ENCODE data around the gene HAUS3.
A peak's percentile ranks its signal among the peaks of the same experiment; 100 is the strongest.

GRCh38 chr4:2262145-2262943 is 20.4 kb upstream of the HAUS3 start:
- TF ChIP-seq JUND (IDR thresholded peaks at IDR 0.05; ENCODE audit: low read depth, low read length) (no peak), YY1 (IDR thresholded peaks at IDR 0.05; ENCODE audit: low read depth, low read length) (peak; percentile 59; the same call in 1 of the 2 replicates), EZH2 (IDR thresholded peaks at IDR 0.05; ENCODE audit: borderline replicate concordance, control insufficient read depth, low read depth, low read length) (no peak), TAF1 (IDR thresholded peaks at IDR 0.05; ENCODE audit: borderline replicate concordance, low read depth, low read length) (peak; percentile 36; the same call in 1 of the 2 replicates), EGR1 (IDR thresholded peaks at IDR 0.05; ENCODE audit: borderline replicate concordance in 1 of 2, low read depth in 2 of 2, low read length in 2 of 2) (no peak), RFX5 (IDR thresholded peaks at IDR 0.05; ENCODE audit: low read depth, low read length) (peak; percentile 98), POLR2AphosphoS5 (IDR thresholded peaks at IDR 0.05; ENCODE audit: low read length) (peak; percentile 72)
- TF ChIP-seq, protein P1, sequence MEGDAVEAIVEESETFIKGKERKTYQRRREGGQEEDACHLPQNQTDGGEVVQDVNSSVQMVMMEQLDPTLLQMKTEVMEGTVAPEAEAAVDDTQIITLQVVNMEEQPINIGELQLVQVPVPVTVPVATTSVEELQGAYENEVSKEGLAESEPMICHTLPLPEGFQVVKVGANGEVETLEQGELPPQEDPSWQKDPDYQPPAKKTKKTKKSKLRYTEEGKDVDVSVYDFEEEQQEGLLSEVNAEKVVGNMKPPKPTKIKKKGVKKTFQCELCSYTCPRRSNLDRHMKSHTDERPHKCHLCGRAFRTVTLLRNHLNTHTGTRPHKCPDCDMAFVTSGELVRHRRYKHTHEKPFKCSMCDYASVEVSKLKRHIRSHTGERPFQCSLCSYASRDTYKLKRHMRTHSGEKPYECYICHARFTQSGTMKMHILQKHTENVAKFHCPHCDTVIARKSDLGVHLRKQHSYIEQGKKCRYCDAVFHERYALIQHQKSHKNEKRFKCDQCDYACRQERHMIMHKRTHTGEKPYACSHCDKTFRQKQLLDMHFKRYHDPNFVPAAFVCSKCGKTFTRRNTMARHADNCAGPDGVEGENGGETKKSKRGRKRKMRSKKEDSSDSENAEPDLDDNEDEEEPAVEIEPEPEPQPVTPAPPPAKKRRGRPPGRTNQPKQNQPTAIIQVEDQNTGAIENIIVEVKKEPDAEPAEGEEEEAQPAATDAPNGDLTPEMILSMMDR (IDR thresholded peaks at IDR 0.05 in 2 of 3, conservative IDR thresholded peaks at IDR 0.05 in 1 of 3; ENCODE audit: control insufficient read depth in 2 of 3, extremely low read depth in 1 of 3, insufficient read depth in 1 of 3, low read depth in 3 of 3, low read length in 3 of 3) = no peak
- TF ChIP-seq, protein P2, sequence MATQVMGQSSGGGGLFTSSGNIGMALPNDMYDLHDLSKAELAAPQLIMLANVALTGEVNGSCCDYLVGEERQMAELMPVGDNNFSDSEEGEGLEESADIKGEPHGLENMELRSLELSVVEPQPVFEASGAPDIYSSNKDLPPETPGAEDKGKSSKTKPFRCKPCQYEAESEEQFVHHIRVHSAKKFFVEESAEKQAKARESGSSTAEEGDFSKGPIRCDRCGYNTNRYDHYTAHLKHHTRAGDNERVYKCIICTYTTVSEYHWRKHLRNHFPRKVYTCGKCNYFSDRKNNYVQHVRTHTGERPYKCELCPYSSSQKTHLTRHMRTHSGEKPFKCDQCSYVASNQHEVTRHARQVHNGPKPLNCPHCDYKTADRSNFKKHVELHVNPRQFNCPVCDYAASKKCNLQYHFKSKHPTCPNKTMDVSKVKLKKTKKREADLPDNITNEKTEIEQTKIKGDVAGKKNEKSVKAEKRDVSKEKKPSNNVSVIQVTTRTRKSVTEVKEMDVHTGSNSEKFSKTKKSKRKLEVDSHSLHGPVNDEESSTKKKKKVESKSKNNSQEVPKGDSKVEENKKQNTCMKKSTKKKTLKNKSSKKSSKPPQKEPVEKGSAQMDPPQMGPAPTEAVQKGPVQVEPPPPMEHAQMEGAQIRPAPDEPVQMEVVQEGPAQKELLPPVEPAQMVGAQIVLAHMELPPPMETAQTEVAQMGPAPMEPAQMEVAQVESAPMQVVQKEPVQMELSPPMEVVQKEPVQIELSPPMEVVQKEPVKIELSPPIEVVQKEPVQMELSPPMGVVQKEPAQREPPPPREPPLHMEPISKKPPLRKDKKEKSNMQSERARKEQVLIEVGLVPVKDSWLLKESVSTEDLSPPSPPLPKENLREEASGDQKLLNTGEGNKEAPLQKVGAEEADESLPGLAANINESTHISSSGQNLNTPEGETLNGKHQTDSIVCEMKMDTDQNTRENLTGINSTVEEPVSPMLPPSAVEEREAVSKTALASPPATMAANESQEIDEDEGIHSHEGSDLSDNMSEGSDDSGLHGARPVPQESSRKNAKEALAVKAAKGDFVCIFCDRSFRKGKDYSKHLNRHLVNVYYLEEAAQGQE (IDR thresholded peaks at IDR 0.05; ENCODE audit: low read depth, low read length) = no peak
- TF ChIP-seq, protein P3, sequence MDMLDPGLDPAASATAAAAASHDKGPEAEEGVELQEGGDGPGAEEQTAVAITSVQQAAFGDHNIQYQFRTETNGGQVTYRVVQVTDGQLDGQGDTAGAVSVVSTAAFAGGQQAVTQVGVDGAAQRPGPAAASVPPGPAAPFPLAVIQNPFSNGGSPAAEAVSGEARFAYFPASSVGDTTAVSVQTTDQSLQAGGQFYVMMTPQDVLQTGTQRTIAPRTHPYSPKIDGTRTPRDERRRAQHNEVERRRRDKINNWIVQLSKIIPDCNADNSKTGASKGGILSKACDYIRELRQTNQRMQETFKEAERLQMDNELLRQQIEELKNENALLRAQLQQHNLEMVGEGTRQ (IDR thresholded peaks at IDR 0.05; ENCODE audit: borderline replicate concordance, low read depth, low read length) = peak; percentile 56

Measured in GM12878 (cell line).